ENCODE measurements around the gene MED12L.

MED12L gene

GRCh38 chr3:151278230-151278629, 192.8 kb downstream of the MED12L start, which contains the start of gene P2RY14:
Gene P2RY14, minus strand, starts transcription at chr3:151278542. Its CDS starts 64,226 bp downstream, at chr3:151214316.
- no peak within 1 kb of the TSS for H3K4me3 ChIP-seq (ENCODE audit: low read depth, low read length)
- TF ChIP-seq CTCF (IDR thresholded peaks at IDR 0.05; ENCODE audit: borderline replicate concordance, insufficient read depth, low read depth, low read length), result no peak

- no peak overlapping the region for H3K4me3 ChIP-seq (ENCODE audit: low read depth, low read length)
- TF ChIP-seq CTCF (IDR thresholded peaks at IDR 0.05; ENCODE audit: borderline replicate concordance, insufficient read depth, low read depth, low read length), result no peak
Measured at GRCh38 chr3:151281671-151282324, 196.3 kb downstream of the MED12L start.

- peak; percentile 26; the same call in 1 of the 2 replicates for TF ChIP-seq CTCF (IDR thresholded peaks at IDR 0.05; ENCODE audit: borderline replicate concordance, insufficient read depth, low read depth, low read length)
- H3K4me3 ChIP-seq (ENCODE audit: low read depth, low read length), result no peak overlapping the region
Measured at GRCh38 chr3:151282921-151283320, 197.5 kb downstream of the MED12L start.

GRCh38 chr3:151283387-151283786, 197.9 kb downstream of the MED12L start:
- no peak overlapping the region for H3K4me3 ChIP-seq (ENCODE audit: low read depth, low read length)
- no peak for TF ChIP-seq CTCF (IDR thresholded peaks at IDR 0.05; ENCODE audit: borderline replicate concordance, insufficient read depth, low read depth, low read length)

GRCh38 chr3:151283907-151284461, 198.5 kb downstream of the MED12L start:
- TF ChIP-seq CTCF (IDR thresholded peaks at IDR 0.05; ENCODE audit: borderline replicate concordance, insufficient read depth, low read depth, low read length), result no peak
- no peak overlapping the region for H3K4me3 ChIP-seq (ENCODE audit: low read depth, low read length)

- TF ChIP-seq CTCF (IDR thresholded peaks at IDR 0.05; ENCODE audit: borderline replicate concordance, insufficient read depth, low read depth, low read length), result no peak
- H3K4me3 ChIP-seq (ENCODE audit: low read depth, low read length), result no peak overlapping the region
Measured at GRCh38 chr3:151285940-151286339, 200.5 kb downstream of the MED12L start.

- no peak overlapping the region for H3K4me3 ChIP-seq (ENCODE audit: low read depth, low read length)
- no peak for TF ChIP-seq CTCF (IDR thresholded peaks at IDR 0.05; ENCODE audit: borderline replicate concordance, insufficient read depth, low read depth, low read length)
Measured at GRCh38 chr3:151289445-151289844, 204.0 kb downstream of the MED12L start.
